ENCODE measurements around the gene HOTAIR. TPM values are rescaled to one million over a fixed set of nuclear protein-coding genes. Genes with fewer than 3 reads are reported as not detected.

Gene HOTAIR
- total RNA-seq, 1 donor from 2014 or later = 1.3 TPM

- DNase-seq (ENCODE audit: low read depth) = no peak
These were observed 1.5 kb upstream of the HOTAIR start for GRCh38 chr12:53976172-53976822.

- DNase-seq (ENCODE audit: low read depth) = no peak
These were observed 862 bp upstream of the HOTAIR start for GRCh38 chr12:53975479-53976152.

GRCh38 chr12:53975064-53975471, 314 bp upstream of the HOTAIR start:
- no peak for DNase-seq (ENCODE audit: low read depth)

- no peak for DNase-seq (ENCODE audit: low read depth)
These were observed 1.3 kb downstream of the HOTAIR start for GRCh38 chr12:53973236-53974042.

- DNase-seq (ENCODE audit: low read depth) = no peak
These were observed 2.0 kb downstream of the HOTAIR start, which contains the start of gene HOXC11 for GRCh38 chr12:53972722-53973235. HOXC11 (plus strand) TSS chr12:53973126; CDS start chr12:53973242, 116 bp downstream.

- DNase-seq (ENCODE audit: low read depth) = no peak
These were observed 2.5 kb downstream of the HOTAIR start for GRCh38 chr12:53972152-53972702.

GRCh38 chr12:53971686-53972085, 3.1 kb downstream of the HOTAIR start:
- DNase-seq (ENCODE audit: low read depth) = no peak

GRCh38 chr12:53971129-53971528, 3.6 kb downstream of the HOTAIR start:
- no peak for DNase-seq (ENCODE audit: low read depth)

- no peak for DNase-seq (ENCODE audit: low read depth)
These were observed 4.3 kb downstream of the HOTAIR start for GRCh38 chr12:53970451-53970850.

GRCh38 chr12:53969588-53970259, 5.0 kb downstream of the HOTAIR start:
- DNase-seq (ENCODE audit: low read depth) = no peak

GRCh38 chr12:53968214-53969127, 6.3 kb downstream of the HOTAIR start:
- DNase-seq (ENCODE audit: low read depth) = no peak

GRCh38 chr12:53967421-53967925, 7.3 kb downstream of the HOTAIR start:
- DNase-seq (ENCODE audit: low read depth) = no peak

- DNase-seq (ENCODE audit: low read depth) = no peak
These were observed 8.2 kb downstream of the HOTAIR start for GRCh38 chr12:53966385-53967133.

GRCh38 chr12:53966085-53966384, 8.7 kb downstream of the HOTAIR start:
- no peak for DNase-seq (ENCODE audit: low read depth)

GRCh38 chr12:53965281-53966084, 9.3 kb downstream of the HOTAIR start:
- DNase-seq (ENCODE audit: low read depth) = no peak

- DNase-seq (ENCODE audit: low read depth) = no peak
These were observed 10.4 kb downstream of the HOTAIR start for GRCh38 chr12:53964315-53964713.

GRCh38 chr12:53963434-53964314, 11.1 kb downstream of the HOTAIR start:
- no peak for DNase-seq (ENCODE audit: low read depth)

GRCh38 chr12:53963005-53963404, 11.7 kb downstream of the HOTAIR start:
- no peak for DNase-seq (ENCODE audit: low read depth)
